Left hindlimb (tissue), 1 donor: ENCODE measurements around the gene CERS5.
"Not testable (repeated sequence)": the region's sequence is repeated elsewhere in the genome, so short reads cannot be mapped to it uniquely, and the experiment has no call there.

Experiments
- DNase-seq: peaks from one replicate; pipeline ENCODE4 v3.0.0-alpha.2; 2018

The CERS5 gene

GRCh38 chr12:50186681-50187080, 19.5 kb upstream of the CERS5 start:
- no peak for DNase-seq

- DNase-seq: no peak
These were observed 18.9 kb upstream of the CERS5 start for GRCh38 chr12:50185970-50186663.

GRCh38 chr12:50185301-50185895, 18.2 kb upstream of the CERS5 start:
- no peak for DNase-seq

GRCh38 chr12:50184261-50184660, 17.1 kb upstream of the CERS5 start:
- DNase-seq: no peak

- DNase-seq: no peak
These were observed 15.3 kb upstream of the CERS5 start for GRCh38 chr12:50182461-50182860.

- DNase-seq: no peak
These were observed 14.5 kb upstream of the CERS5 start for GRCh38 chr12:50181691-50182090.

- DNase-seq: no peak
These were observed 8.5 kb upstream of the CERS5 start for GRCh38 chr12:50175716-50176026.

- DNase-seq: no peak
These were observed 8.0 kb upstream of the CERS5 start for GRCh38 chr12:50174971-50175715.

- no peak for DNase-seq
These were observed 445 bp downstream of the CERS5 start for GRCh38 chr12:50166799-50167048.

GRCh38 chr12:50164963-50165362, 2.2 kb downstream of the CERS5 start:
- DNase-seq: no peak

- DNase-seq: no peak
These were observed 4.9 kb downstream of the CERS5 start for GRCh38 chr12:50162230-50162629.

GRCh38 chr12:50160643-50161042, 6.5 kb downstream of the CERS5 start:
- no peak for DNase-seq

GRCh38 chr12:50157259-50157658, 9.9 kb downstream of the CERS5 start:
- DNase-seq: no peak

GRCh38 chr12:50156641-50157040, 10.5 kb downstream of the CERS5 start:
- DNase-seq: no peak

- DNase-seq: not testable (repeated sequence)
These were observed 12.2 kb downstream of the CERS5 start for GRCh38 chr12:50154947-50155346.

- no peak for DNase-seq
These were observed 16.0 kb downstream of the CERS5 start for GRCh38 chr12:50151047-50151687.

GRCh38 chr12:50149311-50149710, 17.9 kb downstream of the CERS5 start:
- DNase-seq: no peak

- DNase-seq: not testable (repeated sequence)
These were observed 19.2 kb downstream of the CERS5 start for GRCh38 chr12:50148011-50148410.

GRCh38 chr12:50147281-50147680, 19.9 kb downstream of the CERS5 start:
- no peak for DNase-seq

- no peak for DNase-seq
These were observed 21.7 kb downstream of the CERS5 start for GRCh38 chr12:50145439-50145838.

GRCh38 chr12:50142993-50143392, 24.2 kb downstream of the CERS5 start:
- DNase-seq: no peak

- no peak for DNase-seq
These were observed 34.5 kb downstream of the CERS5 start for GRCh38 chr12:50132505-50133135.

- DNase-seq: no peak
These were observed 37.9 kb downstream of the CERS5 start for GRCh38 chr12:50129290-50129689.

- no peak for DNase-seq
These were observed 39.6 kb downstream of the CERS5 start for GRCh38 chr12:50127546-50127945.
